Gastrocnemius medialis (tissue), 4 donors: ENCODE data around the gene WSB1. TPM values are rescaled to one million over a fixed set of nuclear protein-coding genes. Genes with fewer than 3 reads are reported as not detected.

Experiments
- ATAC-seq, 2 donors: fragments of 150-250 bp; one replicate each; pipeline ENCODE4 v1.9.1; 2016
- DNase-seq, 2 donors: peaks; one replicate each; pipeline ENCODE4 v3.0.0-alpha.2; 2019
- H3K27ac ChIP-seq, 4 donors: fragments of 200-600 bp; sonication (generic); 1 replicate in 1 of 4; 2 replicates in 3 of 4; pipeline ENCODE4 v1.5.1; 2016 to 2018; ENCODE audit warnings: mild to moderate bottlenecking in 2 of 4, moderate library complexity in 1 of 4
- H3K27me3 ChIP-seq, 3 donors: fragments of 200-600 bp; sonication (generic) in 2 of 3; 1 replicate in 1 of 3; 2 replicates in 2 of 3; pipeline versions ENCODE4 v1.5.1 to v1.6.0; 2016 to 2019; ENCODE audit warnings: mild to moderate bottlenecking in 1 of 3, moderate library complexity in 1 of 3
- H3K36me3 ChIP-seq, 2 donors: fragments of 200-600 bp; sonication (generic) in 1 of 2; one replicate each; pipeline ENCODE4 v1.5.1; 2017 to 2018
- H3K4me1 ChIP-seq, 2 donors: fragments of 200-600 bp; sonication (generic) in 1 of 2; one replicate each; pipeline ENCODE4 v1.5.1; 2016 to 2017; ENCODE audit warnings: mild to moderate bottlenecking in 2 of 2
- H3K4me3 ChIP-seq, 4 donors: fragments of 200-600 bp; sonication (generic) in 3 of 4; 1 replicate in 1 of 4; 2 replicates in 3 of 4; pipeline ENCODE4 v1.5.1; 2016 to 2019; ENCODE audit warnings: mild to moderate bottlenecking in 2 of 4
- H3K9me3 ChIP-seq, 3 donors: fragments of 200-600 bp; sonication (generic) in 2 of 3; 1 replicate in 1 of 3; 2 replicates in 2 of 3; pipeline ENCODE4 v1.5.1; 2016 to 2019
- POLR2A ChIP-seq, 2 donors: fragments of 450-650 bp; IDR thresholded peaks; one replicate each; pipeline ENCODE4 v1.6.1; 2017; ENCODE audit warnings: antibody characterized with exemption in 2 of 2, mild to moderate bottlenecking in 2 of 2, moderate library complexity in 2 of 2
- in situ Hi-C, 4 donors: fragments of 200-750 bp; cut with MboI; loops; one replicate each; pipeline versions ENCODE4 v1.15.0 to v1.8.0; 2017; ENCODE audit warnings: low sequenced_read_pairs in 4 of 4
- intact Hi-C: fragments of 100-400 bp; cut with DNase I; formaldehyde crosslinking; loops from one replicate; pipeline ENCODE4 v1.15.1; 2023; ENCODE audit warnings: low total_unique reads
- total RNA-seq, 4 donors: library from RNA; depleted of rRNA; stranded (reverse); fragments of >200 nt; gene quantifications; one replicate each; pipeline versions ENCODE4 v1.1.0 to v1.2.3, GENCODE V29; 2016
- TF ChIP-seq, protein P1 (sequence below), 5 experiments: fragments of 450-650 bp in 3 of 5; fragments of 200-600 bp in 2 of 5; sonication (generic) in 2 of 5; IDR thresholded peaks in 4 of 5; conservative IDR thresholded peaks in 1 of 5; 1 replicate in 4 of 5; 2 replicates in 1 of 5; pipeline ENCODE4 v1.5.1; 2016 to 2019; ENCODE audit warnings: antibody characterized with exemption in 5 of 5, mild to moderate bottlenecking in 3 of 5, moderate library complexity in 3 of 5

Gene WSB1
- total RNA-seq, 4 donors from 2014 or later: 15.8 to 48.1 (median 20.4) TPM

DNA sequence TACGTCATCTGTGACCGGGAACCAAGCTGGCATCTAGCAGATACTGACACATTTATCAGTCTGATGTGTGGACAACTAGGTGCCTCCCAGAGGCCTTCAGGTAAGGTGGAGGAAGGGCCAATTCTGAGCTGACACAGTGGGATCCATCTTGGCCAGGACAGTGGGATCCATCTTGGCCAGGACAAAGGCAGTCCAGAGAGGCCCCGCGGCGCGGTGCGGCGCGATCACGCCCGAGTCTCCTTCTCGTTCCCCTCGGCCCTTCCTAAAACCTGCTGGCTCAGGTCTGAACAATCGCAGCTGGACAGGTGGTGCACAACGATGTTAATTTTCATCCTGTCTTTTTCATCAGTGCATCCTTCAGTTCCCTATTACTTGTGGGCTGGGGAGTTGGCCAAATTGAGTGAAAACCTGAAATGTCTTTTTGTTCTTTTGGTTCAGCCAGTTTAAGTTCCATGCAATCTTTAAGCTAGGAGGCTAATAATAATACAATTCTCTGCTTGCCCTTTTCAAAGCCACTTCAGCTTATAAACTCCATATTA, 486 bp upstream of the WSB1 start:
- no peaks in the 10 kb centered on the region for H3K36me3 ChIP-seq
- no peaks in the 10 kb centered on the region for H3K27me3 ChIP-seq
- peak overlapping the region; percentile 96 to 99 (median 98) for H3K27ac ChIP-seq
- H3K4me3 ChIP-seq: peak overlapping the region; percentile 84 to 94 (median 86)
- TF ChIP-seq, protein P1, sequence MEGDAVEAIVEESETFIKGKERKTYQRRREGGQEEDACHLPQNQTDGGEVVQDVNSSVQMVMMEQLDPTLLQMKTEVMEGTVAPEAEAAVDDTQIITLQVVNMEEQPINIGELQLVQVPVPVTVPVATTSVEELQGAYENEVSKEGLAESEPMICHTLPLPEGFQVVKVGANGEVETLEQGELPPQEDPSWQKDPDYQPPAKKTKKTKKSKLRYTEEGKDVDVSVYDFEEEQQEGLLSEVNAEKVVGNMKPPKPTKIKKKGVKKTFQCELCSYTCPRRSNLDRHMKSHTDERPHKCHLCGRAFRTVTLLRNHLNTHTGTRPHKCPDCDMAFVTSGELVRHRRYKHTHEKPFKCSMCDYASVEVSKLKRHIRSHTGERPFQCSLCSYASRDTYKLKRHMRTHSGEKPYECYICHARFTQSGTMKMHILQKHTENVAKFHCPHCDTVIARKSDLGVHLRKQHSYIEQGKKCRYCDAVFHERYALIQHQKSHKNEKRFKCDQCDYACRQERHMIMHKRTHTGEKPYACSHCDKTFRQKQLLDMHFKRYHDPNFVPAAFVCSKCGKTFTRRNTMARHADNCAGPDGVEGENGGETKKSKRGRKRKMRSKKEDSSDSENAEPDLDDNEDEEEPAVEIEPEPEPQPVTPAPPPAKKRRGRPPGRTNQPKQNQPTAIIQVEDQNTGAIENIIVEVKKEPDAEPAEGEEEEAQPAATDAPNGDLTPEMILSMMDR (IDR thresholded peaks at IDR 0.05 in 4 of 5, conservative IDR thresholded peaks at IDR 0.05 in 1 of 5): no peak
- TF ChIP-seq POLR2A (IDR thresholded peaks at IDR 0.05): no peak
- no peak for ATAC-seq
- peak in 1 of 2 donors; percentile 29 for DNase-seq
- H3K9me3 ChIP-seq: no peaks in the 10 kb centered on the region
- H3K4me1 ChIP-seq: peaks cover 36 to 37% of the 10 kb centered on the region in 2 donors
- intact Hi-C loops: no loop called here
- in situ Hi-C loops: no loop called here

DNA sequence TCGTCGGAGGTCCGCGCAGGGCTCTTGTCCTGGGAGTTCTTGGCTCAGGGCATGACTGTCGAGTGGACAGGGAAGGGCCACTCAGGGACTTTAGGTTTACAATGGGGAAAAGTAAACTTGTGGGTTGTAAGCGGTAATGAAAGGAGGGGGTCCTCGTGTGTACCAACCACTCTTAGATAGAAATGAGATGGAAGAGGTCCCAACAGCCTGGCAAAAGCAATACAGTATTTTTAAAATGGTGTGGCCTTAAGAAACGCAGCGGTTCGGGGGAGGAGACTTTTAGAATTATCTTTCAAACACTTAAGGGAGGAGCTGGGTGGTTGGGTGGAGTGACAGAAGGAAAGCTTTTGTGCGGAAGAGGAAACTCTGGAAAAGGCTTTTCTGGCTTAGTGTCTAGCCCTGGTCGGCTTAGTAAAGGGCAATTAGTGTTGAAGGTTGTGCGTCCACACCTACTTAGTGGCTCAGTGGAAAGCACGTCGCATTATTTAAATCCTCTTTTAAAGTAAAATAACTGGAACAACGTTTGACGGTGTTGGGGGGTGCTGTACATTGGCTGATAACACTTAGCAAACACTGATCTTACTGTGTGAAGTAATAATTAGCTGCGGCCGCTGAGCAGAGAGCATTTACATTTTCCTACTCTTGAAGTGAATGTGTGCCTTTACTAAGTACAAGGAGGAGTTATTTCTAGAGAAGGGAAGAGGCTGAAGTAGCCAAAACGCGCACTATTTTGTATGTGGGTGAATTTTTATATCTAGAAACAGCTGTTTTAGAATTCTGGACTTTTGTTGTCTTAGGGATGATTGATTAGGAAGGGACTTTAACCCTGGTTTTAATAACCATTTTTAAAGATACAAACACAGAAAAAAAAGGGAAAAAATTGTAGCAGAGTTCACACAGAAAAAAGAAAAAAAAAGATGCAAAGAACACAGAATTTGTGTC, 1.0 kb downstream of the WSB1 start:
- Histone ChIP-seq H3K4me1 (peaks cover 37 to 48% of the 10 kb centered on the region in 2 donors), H3K27ac (peak overlapping the region; percentile 96 to 99 (median 98)), H3K36me3 (no peaks in the 10 kb centered on the region), H3K9me3 (no peaks in the 10 kb centered on the region), H3K4me3 (peak overlapping the region; percentile 84 to 94 (median 86)), H3K27me3 (no peaks in the 10 kb centered on the region)
- intact Hi-C loops: loop anchor here (1.0 to 2.0 kb wide), 3 partner anchors 20 to 50 kb away; no protein-coding TSS in a partner anchor
- TF ChIP-seq, protein P1 (IDR thresholded peaks at IDR 0.05 in 4 of 5, conservative IDR thresholded peaks at IDR 0.05 in 1 of 5): no peak
- TF ChIP-seq POLR2A (IDR thresholded peaks at IDR 0.05): peak; percentile 65 to 81
- ATAC-seq (peak; percentile 63 to 71), DNase-seq (peak; percentile 60 to 64)
- in situ Hi-C loops: no loop called here

DNA sequence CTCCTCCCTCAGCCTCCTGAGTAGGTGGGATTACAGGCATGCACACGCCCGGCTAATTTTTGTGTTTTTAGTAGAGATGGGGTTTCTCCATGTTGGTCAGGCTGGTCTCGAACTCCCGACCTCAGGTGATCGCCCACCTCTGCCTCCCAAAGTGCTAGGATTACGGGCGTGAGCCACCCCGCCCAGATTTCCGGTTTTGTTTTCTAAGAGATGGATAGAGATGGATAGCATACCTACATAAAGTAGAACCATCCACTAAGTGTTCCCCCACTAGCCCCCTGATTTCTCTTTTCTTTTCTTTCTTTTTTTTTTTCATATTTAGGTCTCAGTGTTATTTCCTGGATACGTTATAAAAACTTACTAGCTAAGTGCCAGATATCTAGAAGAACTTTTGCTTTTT, 2.0 kb downstream of the WSB1 start:
- intact Hi-C loops: loop anchor here (2.0 kb wide), 1 partner anchor 19 kb away; no protein-coding TSS in a partner anchor
- H3K27me3 ChIP-seq: no peaks in the 10 kb centered on the region
- in situ Hi-C loops: no loop called here
- H3K4me1 ChIP-seq: peaks cover 37 to 56% of the 10 kb centered on the region in 2 donors
- no peak for TF ChIP-seq POLR2A (IDR thresholded peaks at IDR 0.05)
- TF ChIP-seq, protein P1 (IDR thresholded peaks at IDR 0.05 in 4 of 5, conservative IDR thresholded peaks at IDR 0.05 in 1 of 5): no peak
- no peak for DNase-seq
- ATAC-seq: no peak
- no peaks in the 10 kb centered on the region for H3K36me3 ChIP-seq
- H3K9me3 ChIP-seq: no peaks in the 10 kb centered on the region
- H3K27ac ChIP-seq: peak overlapping the region; percentile 96 to 99 (median 98)
- peak overlapping the region; percentile 84 to 94 (median 86) for H3K4me3 ChIP-seq

DNA sequence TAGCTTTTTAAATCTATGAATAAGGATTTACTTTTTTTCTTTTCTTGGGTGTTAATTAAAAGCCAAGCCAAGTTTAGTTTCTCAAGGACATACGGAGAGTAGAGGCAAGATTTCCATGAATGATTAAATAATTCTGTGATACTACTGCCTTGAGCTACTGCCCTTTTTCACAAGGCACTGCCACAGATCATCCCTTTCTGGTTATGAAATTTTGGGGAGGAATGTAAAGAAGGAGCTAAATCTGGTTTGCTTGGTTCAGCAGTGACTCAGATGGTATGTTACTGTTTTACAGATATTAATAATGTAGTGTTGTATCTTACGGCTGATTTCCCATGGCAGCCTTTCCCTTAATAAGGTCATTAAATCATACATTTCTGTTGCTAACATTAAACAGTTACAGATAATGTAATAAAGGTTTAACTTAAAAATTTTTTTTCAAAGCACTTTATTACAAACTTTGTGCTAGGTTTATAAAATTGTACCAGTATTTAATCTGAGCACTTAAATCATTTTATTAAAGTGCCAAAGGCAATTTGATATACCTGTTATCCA, 2.6 kb downstream of the WSB1 start:
- Histone ChIP-seq H3K9me3 (no peaks in the 10 kb centered on the region), H3K36me3 (no peaks in the 10 kb centered on the region), H3K4me1 (peaks cover 37 to 58% of the 10 kb centered on the region in 2 donors), H3K4me3 (peak overlapping the region; percentile 84 to 94 (median 86)), H3K27me3 (no peaks in the 10 kb centered on the region), H3K27ac (peak overlapping the region; percentile 96 to 99 (median 98))
- no peak for DNase-seq
- ATAC-seq: no peak
- intact Hi-C loops: no loop called here
- TF ChIP-seq, protein P1 (IDR thresholded peaks at IDR 0.05 in 4 of 5, conservative IDR thresholded peaks at IDR 0.05 in 1 of 5): no peak
- TF ChIP-seq POLR2A (IDR thresholded peaks at IDR 0.05): no peak
- in situ Hi-C loops: no loop called here
